IPS-NIHi7 (cell line): ENCODE measurements around the gene SRGAP2.
"Not testable (repeated sequence)": the region's sequence is repeated elsewhere in the genome, so short reads cannot be mapped to it uniquely, and the experiment has no call there.

Source experiments
- DNase-seq: peaks from one replicate; pipeline ENCODE4 v3.0.0; 2012; ENCODE audit warnings: mixed read lengths; ENCODE audit errors: extremely low spot score

The SRGAP2 gene

GRCh38 chr1:206250953-206251681 lies 47.8 kb downstream of the SRGAP2 start:
- not testable (repeated sequence) for DNase-seq

- not testable (repeated sequence) for DNase-seq
These were observed 49.5 kb downstream of the SRGAP2 start for GRCh38 chr1:206252680-206253335.
